Urothelium cell line (cell line): ENCODE measurements around the gene PPP1R9B.

ENCODE experiments used
- DNase-seq: peaks from one replicate; pipeline ENCODE4 v3.0.0; 2011; ENCODE audit warnings: low spot score, mixed read lengths
- FAIRE-seq: peaks from 2 replicates; lab custom pipeline; 2011; peaks lifted over from hg19 to GRCh38; lab: Jason Lieb, UNC

PPP1R9B gene

DNA sequence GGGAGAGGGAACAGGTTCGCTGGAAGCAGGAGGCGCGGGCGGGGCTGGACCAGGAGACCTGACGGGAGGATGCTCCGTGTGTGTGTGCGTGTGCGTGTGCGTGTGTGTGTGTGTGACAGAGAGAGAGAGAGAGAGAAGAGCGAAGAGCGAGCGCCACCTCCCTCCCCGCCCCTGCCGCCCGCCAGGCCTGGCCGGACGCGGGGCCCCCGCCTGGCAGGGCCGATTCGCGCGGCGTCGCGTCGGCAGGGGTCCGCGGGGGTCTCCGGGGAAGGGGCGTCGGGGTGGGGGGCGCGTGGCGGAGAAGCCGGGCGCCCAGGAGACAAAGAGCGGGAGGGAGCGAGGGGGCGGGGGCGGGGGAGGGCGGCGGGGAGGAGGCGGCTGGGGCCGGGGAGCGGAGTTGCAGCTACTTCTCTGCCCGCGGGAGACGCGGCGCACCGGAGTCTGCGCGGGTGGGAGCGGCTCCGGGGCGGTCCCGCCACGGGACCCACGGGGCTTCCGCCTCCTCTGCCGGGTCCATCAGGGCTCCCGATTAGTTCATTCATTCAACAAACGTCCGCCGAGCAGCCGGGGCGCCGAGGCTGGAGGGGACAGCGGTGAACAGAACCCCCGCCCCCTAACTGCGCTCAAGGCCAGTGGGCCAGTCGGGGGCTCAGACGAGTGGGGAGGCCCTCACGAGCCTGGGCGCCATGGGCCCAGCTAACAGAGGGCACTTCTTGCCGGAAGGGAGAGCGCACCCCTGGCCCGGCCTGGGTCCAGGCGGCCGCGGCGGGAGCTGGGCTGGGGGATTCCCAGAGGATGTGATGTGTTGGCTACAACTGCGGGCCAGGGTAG, 20.5 kb downstream of the PPP1R9B start, which contains the start of gene SAMD14:
Gene SAMD14 (minus strand): TSS at position 433 of the 831 bp plus-strand sequence. CDS start 5,201 bp downstream, outside the sequence.
- FAIRE-seq (peak; percentile 20), DNase-seq (peak; percentile 66)

DNA sequence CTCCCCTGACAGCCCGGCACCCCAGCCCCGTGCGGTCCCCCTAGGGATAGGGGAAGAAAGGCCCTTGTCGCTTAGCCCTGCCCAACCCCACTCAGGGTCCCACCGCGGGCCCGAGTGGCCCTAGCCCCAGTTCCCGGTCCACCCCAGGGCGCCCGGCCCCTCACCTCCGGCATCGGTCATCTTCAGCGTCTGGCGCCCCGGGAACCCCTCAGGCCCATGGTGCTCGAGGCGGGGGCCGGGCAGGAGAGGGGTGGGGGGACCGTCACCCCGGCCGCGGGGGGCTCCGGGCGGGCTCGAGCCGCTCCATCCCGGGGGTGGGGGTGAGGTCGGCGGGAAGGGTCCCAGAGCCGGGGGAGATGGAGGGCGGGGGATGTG, 21.1 kb downstream of the PPP1R9B start:
- no peak for FAIRE-seq
- DNase-seq, result no peak

DNA sequence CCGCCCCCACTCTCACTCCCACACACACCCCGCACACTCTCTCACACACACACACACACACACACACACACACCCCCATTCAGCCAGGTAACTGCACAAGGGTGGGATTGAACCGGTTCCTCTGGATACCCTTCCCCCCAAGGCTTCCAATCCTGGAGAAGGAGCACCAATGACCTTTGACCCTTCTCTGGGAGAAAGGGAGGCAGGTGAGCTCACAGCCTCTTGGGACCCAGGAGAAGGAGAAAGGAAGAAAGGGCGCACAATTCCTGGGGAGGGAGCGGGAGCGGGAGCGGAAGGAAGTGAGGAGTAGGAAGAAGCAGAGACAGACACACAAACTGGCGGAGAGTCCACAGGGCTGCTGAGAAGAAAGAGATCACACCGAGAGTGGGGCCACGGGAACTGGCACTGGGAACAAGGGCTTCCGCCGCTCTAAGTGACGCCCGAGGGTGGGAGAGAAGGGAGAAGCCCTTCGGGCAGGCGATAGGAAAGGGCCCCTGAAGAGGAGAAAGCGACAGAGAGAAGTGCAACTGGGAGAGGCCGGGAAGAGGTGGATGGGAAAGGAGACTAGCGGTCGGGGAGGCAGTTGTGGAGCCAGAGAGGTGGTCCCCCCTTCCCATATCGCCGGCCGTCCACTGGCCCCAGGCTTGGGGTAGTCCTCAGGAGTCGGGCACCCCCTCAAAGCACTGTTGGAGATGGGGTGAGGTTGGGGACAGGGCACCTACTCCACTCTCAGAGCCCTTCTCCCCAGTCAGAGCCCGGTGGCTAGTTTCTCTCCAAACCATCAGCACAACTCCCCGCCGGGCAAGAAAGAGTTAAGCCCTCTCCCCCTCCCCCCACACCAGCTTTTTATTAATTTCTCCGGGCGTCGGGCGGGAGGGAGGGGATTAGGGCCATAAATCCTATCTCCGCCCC, 21.8 kb downstream of the PPP1R9B start:
- no peak for FAIRE-seq
- DNase-seq, result no peak

DNA sequence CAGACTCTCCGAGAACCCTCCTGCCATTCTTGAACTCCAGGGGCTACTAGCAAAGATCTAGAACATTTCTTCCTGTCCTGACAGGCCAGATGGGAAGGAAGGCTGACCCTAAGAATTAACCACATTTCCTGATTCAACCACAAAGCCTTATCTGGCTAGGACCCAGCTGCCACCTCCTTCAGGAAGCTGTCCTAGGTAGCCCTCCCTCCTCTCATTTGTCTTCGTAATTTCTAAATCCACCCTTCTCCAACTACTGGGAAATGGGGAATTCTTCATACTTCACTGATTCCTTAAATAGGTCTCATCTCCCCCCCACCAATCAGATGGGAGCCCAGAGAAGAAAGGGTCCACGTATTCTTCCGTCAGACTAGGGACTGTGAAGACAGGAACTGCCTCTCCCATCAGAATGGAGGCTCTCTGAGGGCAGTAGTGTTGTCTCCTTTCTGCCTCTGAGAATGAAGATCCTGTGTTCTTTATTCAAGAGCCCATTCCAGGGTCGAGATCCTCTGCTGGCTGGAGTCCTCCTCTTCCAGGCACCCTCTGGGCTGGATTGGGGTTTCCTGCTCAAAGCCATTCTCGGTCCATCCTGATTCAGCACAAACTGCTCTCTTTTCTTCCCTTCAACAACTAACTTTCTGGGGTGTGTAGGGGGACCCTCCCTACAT, 22.6 kb downstream of the PPP1R9B start:
- no peak for FAIRE-seq
- DNase-seq, result no peak

DNA sequence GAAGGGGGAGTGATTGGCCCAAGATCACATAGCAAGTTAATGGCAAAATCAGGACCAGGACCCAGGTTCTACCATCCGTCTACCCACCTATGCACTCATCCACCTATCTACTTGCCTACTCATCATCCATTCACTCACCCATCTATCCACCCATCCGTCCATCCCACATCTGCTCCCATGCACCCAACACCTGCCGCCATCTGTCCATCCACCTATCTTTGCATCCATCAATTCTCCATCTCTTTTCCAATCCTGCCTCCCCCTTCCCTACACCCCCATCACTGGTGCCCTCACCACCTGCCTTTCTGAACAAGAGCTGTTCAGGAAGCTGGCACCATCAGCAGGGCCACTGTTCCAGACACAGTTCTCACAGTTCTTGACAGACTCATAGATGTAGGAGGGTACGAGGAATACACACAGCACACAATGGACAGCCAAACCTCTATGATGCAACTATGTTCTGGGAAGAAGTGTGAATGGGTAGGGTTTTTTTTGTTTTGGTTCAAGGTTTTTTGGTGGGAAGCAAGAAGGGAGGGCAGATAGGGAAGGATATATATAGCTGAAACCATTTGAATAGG, 25.0 kb downstream of the PPP1R9B start:
- peak; percentile 80 for FAIRE-seq
- DNase-seq, result no peak

- FAIRE-seq (peak; percentile 17), DNase-seq (no peak)
These were observed 26.7 kb downstream of the PPP1R9B start for GRCh38 chr17:50123649-50124349.

DNA sequence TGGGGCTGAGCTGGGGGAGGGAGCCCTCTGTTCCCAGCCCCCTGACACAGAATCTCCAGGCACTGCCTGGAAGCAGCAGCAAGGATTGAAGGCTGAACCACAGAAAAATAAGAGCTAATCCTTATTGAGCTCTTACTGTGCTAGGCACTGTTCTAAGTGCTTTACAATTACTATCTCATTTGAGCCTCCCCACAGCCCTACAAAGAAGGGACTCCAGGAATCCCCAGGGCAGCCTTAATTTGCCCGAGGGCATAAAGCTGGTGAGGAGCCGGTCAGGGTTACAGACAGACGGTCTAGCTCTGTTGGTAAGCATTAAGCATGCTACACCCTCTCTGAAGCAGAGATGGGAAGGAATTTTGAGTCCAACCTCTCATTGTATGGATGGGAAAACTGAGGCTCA, 27.5 kb downstream of the PPP1R9B start:
- no peak for DNase-seq
- no peak for FAIRE-seq

GRCh38 chr17:50120475-50121253, 29.8 kb downstream of the PPP1R9B start:
- DNase-seq, result no peak

GRCh38 chr17:50118828-50119218, 31.7 kb downstream of the PPP1R9B start:
- FAIRE-seq (no peak), DNase-seq (no peak)

More at GRCh38 chr17:50120475-50121253, 29.8 kb downstream of the PPP1R9B start:
- no peak for FAIRE-seq

DNA sequence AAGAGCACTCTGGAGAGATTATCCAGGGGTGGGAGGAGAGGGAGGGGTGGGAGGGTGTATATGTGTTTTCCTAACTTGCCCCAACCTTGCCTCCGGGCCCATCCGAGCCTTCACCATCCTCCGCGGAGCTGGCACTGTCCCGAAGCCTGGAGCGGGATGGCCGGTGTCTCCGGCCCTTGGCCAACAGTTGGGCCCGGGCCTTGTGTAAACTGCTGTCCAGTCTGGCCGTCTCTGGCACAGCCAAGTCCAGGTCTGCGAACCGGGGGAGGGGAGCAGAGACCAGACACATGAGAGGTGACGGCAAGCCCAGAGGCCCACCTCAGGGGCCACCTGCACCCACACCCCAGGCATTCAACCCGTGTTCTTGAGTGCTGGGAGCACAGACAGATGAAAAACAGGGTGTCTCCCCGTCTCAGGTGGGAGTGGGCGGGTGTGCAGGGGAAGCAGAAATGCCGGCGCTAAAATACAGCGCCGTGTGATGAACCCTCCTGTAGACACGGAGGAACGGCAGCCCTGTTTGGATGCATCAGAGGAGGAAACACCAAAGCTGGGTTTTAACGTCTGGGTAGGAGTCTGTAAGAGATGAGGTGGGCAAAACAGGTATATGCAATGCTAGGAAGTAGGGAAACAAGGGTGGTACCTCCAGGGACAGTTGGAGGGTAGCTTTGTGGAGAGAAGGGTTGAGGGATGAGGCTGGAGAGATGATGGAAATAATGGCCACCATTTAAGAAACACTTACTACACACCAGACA, 32.2 kb downstream of the PPP1R9B start:
- FAIRE-seq, result no peak
- DNase-seq, result no peak

DNA sequence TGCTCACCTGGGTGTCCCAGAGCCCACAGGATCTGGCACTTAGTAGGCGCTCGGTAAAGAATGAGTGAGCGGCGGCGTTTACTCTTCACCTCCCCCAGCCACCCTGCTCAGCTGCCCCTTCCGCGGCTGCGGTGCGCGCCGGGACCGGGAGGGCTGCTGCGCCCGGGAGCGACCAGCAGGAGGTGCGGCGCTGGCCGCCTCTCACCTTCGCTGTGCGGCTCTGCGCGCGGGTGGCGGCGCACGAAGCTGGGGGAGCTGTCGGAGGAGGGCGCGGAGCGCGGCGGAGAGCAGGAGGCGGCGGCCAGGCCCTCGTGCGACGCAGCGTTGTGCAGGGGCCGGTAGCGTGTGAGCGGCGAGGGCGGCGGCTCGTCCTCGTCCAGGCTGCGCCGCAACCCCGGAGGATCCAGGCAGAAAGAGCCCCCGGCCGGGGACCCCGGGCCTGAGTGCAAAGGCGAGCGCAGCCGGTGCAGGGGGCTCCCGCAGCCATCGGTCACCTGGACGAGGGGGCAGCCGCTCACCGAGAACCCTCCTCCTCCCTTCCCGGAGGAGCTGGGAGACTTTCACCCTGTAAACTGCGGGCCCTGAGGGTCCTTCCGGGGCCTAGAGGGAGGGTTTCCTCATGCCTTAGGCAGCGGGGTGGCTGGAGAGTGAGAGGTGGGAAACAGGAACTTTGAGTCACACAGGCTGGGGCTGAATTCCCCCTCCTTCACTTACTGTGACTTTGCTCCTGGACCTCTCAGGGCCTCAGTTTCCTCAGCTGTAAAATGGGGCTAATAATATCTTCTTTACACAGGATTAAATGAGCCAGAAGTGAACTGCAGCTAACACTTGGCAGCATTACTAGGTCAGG, 33.0 kb downstream of the PPP1R9B start:
- DNase-seq (no peak), FAIRE-seq (no peak)

- DNase-seq (no peak), FAIRE-seq (no peak)
These were observed 34.7 kb downstream of the PPP1R9B start for GRCh38 chr17:50115756-50116155.

DNA sequence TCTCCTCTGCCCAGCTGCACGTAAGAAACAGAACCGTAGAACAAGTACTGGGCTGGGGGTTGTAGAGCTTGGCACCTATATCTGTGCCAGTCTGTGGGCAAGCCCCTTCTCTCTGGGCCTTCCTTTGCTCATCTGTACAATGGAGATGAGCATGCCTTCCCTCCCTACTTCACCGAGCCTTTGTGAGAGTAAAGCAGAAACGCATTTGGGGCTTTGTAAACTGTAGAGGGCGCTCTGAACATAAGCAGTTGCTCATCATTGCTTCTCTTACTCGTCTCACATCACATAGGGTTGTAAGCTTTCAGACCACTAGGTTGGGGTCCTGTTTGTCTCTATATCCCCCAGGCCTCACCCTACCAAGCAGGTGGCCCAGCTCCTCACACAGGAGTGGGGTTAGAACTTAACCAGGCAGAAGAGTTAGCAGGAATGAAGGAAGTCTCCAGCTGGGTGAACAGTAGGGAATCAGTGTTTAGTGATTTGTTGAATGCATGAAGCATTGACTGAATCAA, 35.6 kb downstream of the PPP1R9B start:
- FAIRE-seq, result no peak
- DNase-seq, result peak; percentile 39

DNA sequence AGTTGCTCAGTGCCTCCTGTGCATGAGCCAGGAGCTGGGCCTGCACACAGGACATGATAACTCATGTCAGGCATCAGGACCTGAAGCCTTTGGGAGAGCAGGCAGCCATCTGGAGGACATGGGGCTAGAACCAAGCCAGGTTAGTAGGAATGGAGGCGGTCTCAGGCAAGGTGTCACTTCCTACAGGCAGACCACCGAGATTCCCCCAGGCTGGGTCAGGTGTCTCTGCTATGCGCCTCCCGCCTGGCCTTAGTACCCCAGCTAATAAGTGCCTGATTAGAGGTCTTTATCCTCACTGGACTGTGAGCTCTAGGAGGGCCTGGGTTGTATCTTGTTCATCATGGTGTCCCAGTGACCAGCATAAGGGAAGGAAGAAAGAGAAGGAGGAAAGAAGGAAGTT, 36.1 kb downstream of the PPP1R9B start:
- FAIRE-seq, result no peak
- DNase-seq, result no peak

GRCh38 chr17:50113624-50114320, 36.7 kb downstream of the PPP1R9B start:
- DNase-seq, result no peak
- FAIRE-seq, result no peak

DNA sequence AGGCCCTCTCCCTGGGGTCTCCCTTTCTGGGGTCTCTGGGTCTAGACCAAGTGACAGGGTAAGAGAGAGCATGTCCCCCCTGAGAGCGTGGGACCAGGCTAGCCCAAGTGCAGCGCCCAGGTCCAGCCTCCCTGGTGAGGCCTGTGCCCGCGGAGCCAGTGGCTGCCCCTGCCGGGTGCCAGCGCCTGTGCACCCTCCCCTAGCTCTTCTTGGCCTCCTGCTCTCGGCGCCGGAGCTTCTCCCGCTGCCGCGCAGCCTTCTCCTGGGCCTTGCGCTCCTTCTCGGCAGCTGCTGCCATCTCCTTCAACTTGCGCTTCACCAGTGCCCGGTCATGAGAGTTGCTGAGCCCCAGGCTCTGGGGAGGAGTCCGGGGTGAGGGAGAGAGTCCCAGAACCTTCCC, 37.8 kb downstream of the PPP1R9B start:
- FAIRE-seq (no peak), DNase-seq (no peak)
